ENCODE data around the gene ZNF280D.

- no peak for TF ChIP-seq CTCF (IDR thresholded peaks at IDR 0.05; ENCODE audit: low read depth, low read length)
- no peak for TF ChIP-seq EZH2phosphoT487 (IDR thresholded peaks at IDR 0.05; ENCODE audit: low read depth)
Measured at GRCh38 chr15:56672721-56673120, 60.6 kb downstream of the ZNF280D start.

Data from OCI-LY3 (cell line).